HL-60 (cell line): ENCODE data around the gene GABARAP.

Source experiments
- SPI1 ChIP-seq: IDR thresholded peaks from 2 replicates; pipeline ENCODE4 v1.6.1; 2012; ENCODE audit warnings: low read depth, mild to moderate bottlenecking, borderline replicate concordance
- TF ChIP-seq, protein P1 (sequence below): IDR thresholded peaks from one replicate; pipeline ENCODE4 v1.5.1; 2011; ENCODE audit warnings: low read length, control low read depth, inconsistent platforms; ENCODE audit not compliant: insufficient read depth

DNA sequence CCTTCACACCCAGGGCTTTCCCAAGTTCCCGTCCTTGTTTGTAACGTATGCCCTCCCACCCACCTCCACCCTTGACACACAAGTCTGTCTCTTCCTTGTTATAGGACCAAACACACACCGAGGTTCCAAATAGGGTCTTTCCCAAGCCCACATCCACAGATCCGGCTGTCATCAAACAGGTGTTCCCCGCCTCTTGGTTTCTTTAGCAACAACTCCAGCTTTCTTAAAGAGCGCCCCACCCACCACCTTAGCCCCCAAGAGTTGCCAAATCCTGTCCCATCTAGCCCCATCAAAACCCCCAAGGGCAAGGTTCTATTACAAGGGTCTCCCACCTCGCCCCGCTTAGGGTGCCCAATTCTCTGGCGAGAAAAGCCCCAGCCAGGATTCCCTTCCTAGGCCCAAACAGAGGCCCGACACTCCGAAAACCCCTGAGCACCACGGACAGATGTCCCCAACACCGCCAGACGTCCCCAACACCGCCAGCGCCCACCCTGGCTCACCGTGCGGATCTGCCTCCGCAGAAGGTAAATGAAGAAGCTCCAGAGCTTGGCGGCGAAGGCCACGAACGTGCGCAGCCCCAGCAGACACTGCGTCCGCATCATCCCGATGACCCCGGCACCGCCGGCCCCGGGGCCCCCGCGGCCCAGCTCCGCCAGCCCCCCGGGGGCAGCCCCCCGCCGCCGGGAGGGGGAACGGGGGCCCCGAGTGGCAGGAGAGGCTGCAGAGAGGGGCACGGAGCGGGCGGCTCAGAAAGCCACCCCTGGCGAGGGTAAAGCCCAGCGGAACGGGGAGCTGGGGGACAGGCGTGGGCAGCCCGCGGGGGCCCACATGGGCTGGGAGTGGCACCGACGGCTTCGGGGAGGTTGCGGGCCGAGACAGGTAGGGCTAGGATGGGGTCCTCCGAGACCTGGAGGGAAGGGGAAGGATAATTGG is 8.7 kb upstream of the GABARAP start:
- TF ChIP-seq, protein P1, sequence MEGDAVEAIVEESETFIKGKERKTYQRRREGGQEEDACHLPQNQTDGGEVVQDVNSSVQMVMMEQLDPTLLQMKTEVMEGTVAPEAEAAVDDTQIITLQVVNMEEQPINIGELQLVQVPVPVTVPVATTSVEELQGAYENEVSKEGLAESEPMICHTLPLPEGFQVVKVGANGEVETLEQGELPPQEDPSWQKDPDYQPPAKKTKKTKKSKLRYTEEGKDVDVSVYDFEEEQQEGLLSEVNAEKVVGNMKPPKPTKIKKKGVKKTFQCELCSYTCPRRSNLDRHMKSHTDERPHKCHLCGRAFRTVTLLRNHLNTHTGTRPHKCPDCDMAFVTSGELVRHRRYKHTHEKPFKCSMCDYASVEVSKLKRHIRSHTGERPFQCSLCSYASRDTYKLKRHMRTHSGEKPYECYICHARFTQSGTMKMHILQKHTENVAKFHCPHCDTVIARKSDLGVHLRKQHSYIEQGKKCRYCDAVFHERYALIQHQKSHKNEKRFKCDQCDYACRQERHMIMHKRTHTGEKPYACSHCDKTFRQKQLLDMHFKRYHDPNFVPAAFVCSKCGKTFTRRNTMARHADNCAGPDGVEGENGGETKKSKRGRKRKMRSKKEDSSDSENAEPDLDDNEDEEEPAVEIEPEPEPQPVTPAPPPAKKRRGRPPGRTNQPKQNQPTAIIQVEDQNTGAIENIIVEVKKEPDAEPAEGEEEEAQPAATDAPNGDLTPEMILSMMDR: no peak
- no peak for TF ChIP-seq SPI1
